Measurements from ENCODE around the gene RIPOR2. TPM values are rescaled to one million over a fixed set of nuclear protein-coding genes. Genes with fewer than 3 reads are reported as not detected.
"Not testable (repeated sequence)": the region's sequence is repeated elsewhere in the genome, so short reads cannot be mapped to it uniquely, and the experiment has no call there.

The RIPOR2 gene
- total RNA-seq, 2 donors from 2014 or later, result 296 to 364 TPM

DNA sequence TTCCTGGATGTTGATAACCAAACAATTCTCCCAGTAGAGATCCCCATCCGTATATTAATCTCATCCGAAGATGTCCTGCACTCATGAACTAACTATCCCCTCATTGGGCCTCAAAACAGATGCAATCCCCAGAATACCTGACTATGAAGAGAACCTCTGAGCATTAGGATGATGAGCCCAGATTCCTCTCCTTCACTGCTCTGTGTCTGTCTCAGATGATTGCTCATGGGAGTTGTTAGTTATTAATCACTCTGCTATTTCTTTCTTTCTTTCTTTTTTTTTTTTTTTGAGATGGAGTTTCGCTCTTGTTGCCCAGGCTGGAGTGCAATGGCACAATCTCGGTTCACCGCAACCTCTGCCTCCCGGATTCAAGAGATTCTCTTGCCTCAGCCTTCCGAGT is 12.5 kb upstream of the RIPOR2 start:
- ATAC-seq, result not testable (repeated sequence)

DNA sequence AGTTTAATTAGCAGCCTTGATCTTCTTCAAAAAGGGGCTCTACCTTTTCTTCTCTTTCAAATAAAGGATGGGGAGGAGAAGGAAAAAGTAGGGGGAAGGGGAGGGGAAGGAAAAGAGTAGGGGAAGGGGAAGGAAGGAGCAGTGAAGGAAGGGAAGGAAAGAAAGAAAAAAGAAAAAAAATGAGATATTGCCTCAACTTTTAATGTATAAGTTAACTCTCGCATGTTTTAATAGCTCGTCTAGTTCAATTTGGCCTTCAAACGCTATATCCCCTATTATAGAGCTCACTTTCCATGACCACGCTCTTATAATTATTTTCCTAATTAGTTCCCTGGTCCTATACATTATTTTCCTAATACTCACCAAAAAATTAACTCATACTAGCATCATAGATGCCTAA is 11.9 kb upstream of the RIPOR2 start:
- no peaks in the 10 kb centered on the region for H3K27me3 Mint-ChIP-seq
- ATAC-seq (no peak), DNase-seq (no peak)
- peaks cover 6% of the 10 kb centered on the region for H3K36me3 Mint-ChIP-seq (ENCODE audit: low read depth)
- H3K9me3 ChIP-seq (ENCODE audit: control insufficient read depth, low read length, poor library complexity, severe bottlenecking), result peaks cover 7% of the 10 kb centered on the region
- H3K4me1 Mint-ChIP-seq, result peaks cover 45% of the 10 kb centered on the region
- no peak overlapping the region for H3K4me3 Mint-ChIP-seq
- peak overlapping the region; percentile 91 for H3K27ac Mint-ChIP-seq

More for the DNA sequence above, 12.5 kb upstream of the RIPOR2 start:
- H3K27ac Mint-ChIP-seq, result peak overlapping the region; percentile 91
- not testable (repeated sequence) for H3K9me3 ChIP-seq (ENCODE audit: control insufficient read depth, low read length, poor library complexity, severe bottlenecking); H3K27me3 Mint-ChIP-seq; DNase-seq; H3K36me3 Mint-ChIP-seq (ENCODE audit: low read depth)
- H3K4me3 Mint-ChIP-seq, result peak overlapping the region; percentile 72
- peaks cover 46% of the 10 kb centered on the region for H3K4me1 Mint-ChIP-seq

DNA sequence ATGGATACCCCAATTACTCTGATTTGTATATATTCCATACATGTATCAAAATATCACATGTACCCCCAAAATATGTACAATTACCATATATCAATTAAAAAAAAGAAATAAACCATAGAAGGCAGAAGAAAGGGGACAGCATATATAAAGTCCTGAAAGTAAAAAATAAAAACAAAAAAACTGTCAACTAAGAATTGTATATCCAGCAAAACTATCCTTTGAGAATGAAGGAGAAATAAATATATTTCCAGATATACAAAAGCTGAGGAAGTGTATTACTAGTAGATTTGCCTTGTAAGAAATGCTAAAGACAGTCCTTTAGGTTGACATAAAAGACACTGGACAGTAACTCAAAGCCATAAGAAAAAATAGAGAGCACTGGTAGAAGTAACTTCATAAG is 9.3 kb upstream of the RIPOR2 start:
- peaks cover 34% of the 10 kb centered on the region for H3K4me1 Mint-ChIP-seq
- no peaks in the 10 kb centered on the region for H3K27me3 Mint-ChIP-seq
- ATAC-seq, result no peak
- no peak for DNase-seq
- no peak overlapping the region for H3K4me3 Mint-ChIP-seq
- peak overlapping the region; percentile 44 for H3K27ac Mint-ChIP-seq
- peaks cover 6% of the 10 kb centered on the region for H3K36me3 Mint-ChIP-seq (ENCODE audit: low read depth)
- peaks cover 7% of the 10 kb centered on the region for H3K9me3 ChIP-seq (ENCODE audit: control insufficient read depth, low read length, poor library complexity, severe bottlenecking)

DNA sequence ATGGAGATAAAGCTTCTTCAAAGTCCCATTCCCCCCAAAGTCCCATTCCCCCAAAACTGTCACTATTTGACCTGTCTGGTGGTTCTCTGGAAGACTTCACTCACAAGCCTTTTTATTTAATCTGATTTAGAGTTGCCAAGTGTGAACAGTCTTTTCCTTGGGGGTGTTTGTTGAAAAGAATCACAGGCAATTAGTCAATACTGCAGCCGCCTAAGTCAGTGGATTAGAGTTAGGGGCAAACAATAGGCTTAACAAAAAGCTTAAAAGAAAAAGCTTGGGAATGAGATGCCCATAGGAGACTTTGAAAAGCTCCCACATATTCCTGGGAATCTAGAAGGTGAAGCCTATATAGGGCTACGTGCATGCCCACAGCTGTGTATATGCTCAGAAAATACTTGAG is 8.0 kb upstream of the RIPOR2 start:
- Mint-ChIP-seq H3K4me1 (peaks cover 31% of the 10 kb centered on the region), H3K27ac (no peak overlapping the region), H3K36me3 (ENCODE audit: low read depth) (peaks cover 4% of the 10 kb centered on the region), H3K4me3 (no peak overlapping the region), H3K27me3 (no peaks in the 10 kb centered on the region)
- no peak for ATAC-seq
- peaks cover 7% of the 10 kb centered on the region for H3K9me3 ChIP-seq (ENCODE audit: control insufficient read depth, low read length, poor library complexity, severe bottlenecking)
- no peak for DNase-seq

DNA sequence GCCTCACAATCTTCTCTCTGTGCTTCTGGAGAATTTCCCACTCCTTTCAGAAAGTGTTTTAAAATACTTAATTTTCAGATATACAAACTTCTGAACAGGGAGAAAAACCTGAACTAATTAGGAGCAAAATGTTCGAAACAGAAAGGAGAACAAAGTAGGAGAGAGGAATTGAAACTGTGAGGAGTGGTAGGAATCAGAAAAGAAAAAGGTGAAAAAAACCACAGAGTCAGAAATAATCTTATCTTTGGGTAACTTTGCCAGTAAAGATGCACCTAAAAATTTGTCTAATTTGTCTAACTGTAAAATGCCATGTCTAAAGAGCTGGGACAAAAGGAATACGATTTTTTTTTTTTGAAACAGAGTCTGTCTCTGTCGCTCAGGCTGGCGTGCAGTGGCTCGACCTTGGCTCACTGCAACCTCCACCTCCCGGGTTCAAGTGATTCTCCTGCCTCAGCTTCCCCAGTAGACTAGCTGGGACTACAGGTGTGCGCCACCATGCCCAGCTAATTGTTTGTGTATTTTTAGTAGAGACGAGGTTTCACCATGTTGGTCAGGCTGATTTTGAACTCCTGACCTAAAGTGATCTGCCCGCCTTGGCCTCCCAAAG is 4.7 kb upstream of the RIPOR2 start:
- H3K27ac Mint-ChIP-seq, result peak overlapping the region; percentile 65
- DNase-seq, result no peak
- no peak overlapping the region for H3K4me3 Mint-ChIP-seq
- peaks cover 7% of the 10 kb centered on the region for H3K9me3 ChIP-seq (ENCODE audit: control insufficient read depth, low read length, poor library complexity, severe bottlenecking)
- H3K27me3 Mint-ChIP-seq, result no peaks in the 10 kb centered on the region
- H3K4me1 Mint-ChIP-seq, result peaks cover 47% of the 10 kb centered on the region
- H3K36me3 Mint-ChIP-seq (ENCODE audit: low read depth), result peaks cover 8% of the 10 kb centered on the region
- ATAC-seq, result no peak

DNA sequence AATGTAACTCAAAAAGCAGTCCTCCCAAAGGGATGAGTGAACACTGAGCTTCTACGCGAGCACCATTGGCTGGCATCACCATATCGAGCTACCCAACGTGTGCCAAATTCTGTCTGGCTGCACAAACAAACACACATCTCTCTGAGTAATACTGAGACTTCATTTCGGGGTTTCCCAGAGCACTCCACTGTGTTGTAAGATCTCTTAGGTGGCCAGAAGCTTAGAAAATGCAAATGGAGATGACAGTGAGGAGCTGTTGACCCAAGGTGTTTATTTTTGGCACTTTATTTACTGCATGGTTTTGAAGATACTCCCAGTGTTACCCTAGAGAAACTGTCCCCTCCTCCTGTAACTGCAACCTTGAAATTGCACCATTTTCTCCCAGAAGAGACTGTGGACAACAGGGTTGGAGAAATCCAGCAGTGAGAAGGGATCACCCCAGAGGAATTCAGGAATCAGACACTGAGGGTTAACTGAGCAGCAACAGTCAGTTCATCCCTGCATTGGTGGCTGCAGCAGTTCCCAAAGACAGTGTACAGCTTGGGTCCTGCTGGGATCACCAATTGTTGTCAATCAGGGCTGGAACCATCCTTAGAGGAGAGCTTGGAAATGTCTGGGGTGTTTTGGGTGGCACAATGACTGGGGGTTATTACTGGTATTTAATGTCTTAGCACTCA is 1.0 kb upstream of the RIPOR2 start:
- peak; percentile 83 for ATAC-seq
- peak in 2 of 3 donors; percentile 33 to 44 for DNase-seq
- Mint-ChIP-seq H3K27ac (peak overlapping the region; percentile 98), H3K27me3 (no peaks in the 10 kb centered on the region), H3K4me1 (peaks cover 52% of the 10 kb centered on the region), H3K36me3 (ENCODE audit: low read depth) (peaks cover 16% of the 10 kb centered on the region), H3K4me3 (peak overlapping the region; percentile 98)
- H3K9me3 ChIP-seq (ENCODE audit: control insufficient read depth, low read length, poor library complexity, severe bottlenecking), result no peaks in the 10 kb centered on the region

DNA sequence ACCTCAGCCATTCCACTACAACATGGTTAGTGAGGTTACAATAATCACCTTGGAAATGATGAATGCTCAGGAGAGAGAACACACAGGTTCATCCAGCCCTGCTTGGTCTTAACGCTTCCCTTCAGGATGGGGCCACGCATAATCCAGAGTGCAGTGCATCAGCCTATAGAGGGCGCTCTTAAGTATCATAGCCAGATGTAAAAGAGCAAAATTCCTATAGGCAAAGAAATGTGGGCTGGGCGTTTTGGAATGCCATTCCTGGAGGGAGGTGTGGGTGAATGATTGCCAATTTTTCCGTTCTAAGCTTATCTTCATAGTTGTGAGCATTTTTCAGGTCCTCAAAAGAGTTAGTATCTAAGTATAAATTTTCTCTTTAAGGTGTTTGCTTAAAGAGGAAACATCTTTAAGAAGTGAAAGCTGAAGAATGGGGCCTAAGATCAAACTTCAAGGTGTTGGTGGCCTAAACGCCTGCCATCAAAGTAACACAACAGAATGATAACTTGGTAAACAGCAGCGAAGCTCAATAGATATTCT is 1.8 kb downstream of the RIPOR2 start:
- H3K9me3 ChIP-seq (ENCODE audit: control insufficient read depth, low read length, poor library complexity, severe bottlenecking), result no peaks in the 10 kb centered on the region
- H3K4me1 Mint-ChIP-seq, result peaks cover 56% of the 10 kb centered on the region
- H3K4me3 Mint-ChIP-seq, result peak overlapping the region; percentile 98
- peaks cover 17% of the 10 kb centered on the region for H3K36me3 Mint-ChIP-seq (ENCODE audit: low read depth)
- H3K27ac Mint-ChIP-seq, result peak overlapping the region; percentile 98
- no peaks in the 10 kb centered on the region for H3K27me3 Mint-ChIP-seq
- DNase-seq (peak in 2 of 3 donors; percentile 28 to 33), ATAC-seq (peak; percentile 27)

DNA sequence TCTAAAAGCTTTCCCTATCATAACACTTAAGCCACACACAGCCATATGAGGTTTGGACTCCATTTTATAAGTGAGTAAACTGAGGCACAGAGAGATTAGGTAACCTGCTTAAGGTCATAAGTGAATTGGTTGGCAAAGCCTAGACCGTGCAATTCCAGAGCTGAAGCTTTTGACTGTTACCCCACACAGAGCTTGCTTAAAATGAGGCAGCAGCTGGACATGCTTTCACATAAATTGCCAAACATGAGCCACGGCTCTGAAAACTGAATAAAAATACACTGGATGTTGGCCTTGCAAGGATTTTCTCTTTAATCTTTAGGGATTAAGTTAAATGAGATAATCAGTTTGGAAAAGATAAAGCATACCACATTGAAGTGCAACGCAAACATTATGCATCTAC is 2.5 kb downstream of the RIPOR2 start:
- H3K27ac Mint-ChIP-seq, result peak overlapping the region; percentile 98
- DNase-seq, result no peak
- peaks cover 53% of the 10 kb centered on the region for H3K4me1 Mint-ChIP-seq
- no peaks in the 10 kb centered on the region for H3K27me3 Mint-ChIP-seq
- H3K36me3 Mint-ChIP-seq (ENCODE audit: low read depth), result peaks cover 17% of the 10 kb centered on the region
- ATAC-seq, result no peak
- peak overlapping the region; percentile 98 for H3K4me3 Mint-ChIP-seq
- no peaks in the 10 kb centered on the region for H3K9me3 ChIP-seq (ENCODE audit: control insufficient read depth, low read length, poor library complexity, severe bottlenecking)

DNA sequence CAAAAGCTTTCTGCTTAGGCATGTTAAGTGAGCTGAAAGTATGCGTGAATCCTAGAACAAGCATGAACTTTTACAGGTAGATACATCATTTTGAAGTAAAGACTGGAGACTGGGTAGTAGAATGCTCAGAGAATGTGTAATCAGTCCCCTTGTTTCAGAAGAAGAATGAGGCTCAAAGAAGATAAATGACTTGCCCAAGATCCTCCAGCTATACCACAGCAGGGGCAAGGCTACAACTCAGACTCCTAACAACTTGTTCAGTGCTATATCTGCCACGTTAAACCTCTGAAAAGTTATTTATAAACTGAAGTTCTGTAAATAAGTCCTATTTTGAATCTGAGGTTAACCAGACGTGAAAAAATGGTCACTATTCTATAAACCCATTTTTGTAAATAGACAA is 2.9 kb downstream of the RIPOR2 start:
- Mint-ChIP-seq H3K27ac (peak overlapping the region; percentile 98), H3K4me1 (peaks cover 51% of the 10 kb centered on the region), H3K27me3 (no peaks in the 10 kb centered on the region), H3K4me3 (peak overlapping the region; percentile 98), H3K36me3 (ENCODE audit: low read depth) (peaks cover 17% of the 10 kb centered on the region)
- H3K9me3 ChIP-seq (ENCODE audit: control insufficient read depth, low read length, poor library complexity, severe bottlenecking), result no peaks in the 10 kb centered on the region
- ATAC-seq, result no peak
- DNase-seq, result no peak

DNA sequence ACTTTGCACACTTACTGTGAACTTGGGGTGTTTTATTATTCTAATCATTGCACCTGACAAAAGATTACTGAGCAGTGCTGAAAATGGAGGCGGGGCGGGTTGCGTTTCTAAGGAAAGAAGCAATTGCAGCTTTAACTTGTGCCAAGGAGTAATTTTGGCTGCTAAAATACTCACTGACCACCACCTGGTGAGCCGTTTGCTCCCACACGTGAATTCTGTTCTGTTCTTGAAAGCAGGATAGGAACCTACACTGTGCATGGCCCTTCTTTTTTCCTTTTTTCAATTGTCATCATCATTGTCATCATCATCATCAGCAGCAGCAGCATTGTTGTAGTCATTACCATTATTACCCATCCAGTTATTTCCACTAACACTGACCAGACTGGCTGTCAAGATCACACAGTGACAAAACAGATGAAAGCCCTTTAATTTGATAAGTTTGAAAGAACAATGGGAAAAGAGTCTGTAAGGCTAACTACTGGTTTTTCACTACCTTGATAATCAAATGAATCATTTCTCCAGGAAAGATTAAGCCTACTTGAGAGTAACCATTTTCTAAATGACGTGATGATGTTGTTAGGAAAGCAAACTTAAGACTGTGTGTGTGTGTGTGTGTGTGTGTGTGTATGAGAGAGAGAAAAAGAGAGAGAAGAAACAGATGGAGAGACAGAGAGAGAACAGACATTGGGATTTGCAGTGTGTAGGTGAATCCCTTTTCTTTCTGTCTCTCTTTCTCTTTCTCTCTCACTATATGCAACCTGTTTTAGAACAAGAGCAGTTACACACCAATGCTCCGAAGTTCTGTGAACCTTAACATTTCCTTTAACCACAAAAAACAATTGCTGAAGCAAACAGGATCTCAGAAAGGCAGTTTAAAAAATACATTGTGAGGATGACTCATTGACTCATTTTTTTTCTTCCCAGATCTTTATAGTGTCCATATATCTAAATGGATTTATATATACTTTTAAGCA is 3.8 kb downstream of the RIPOR2 start:
- peak overlapping the region; percentile 98 for H3K27ac Mint-ChIP-seq
- no peaks in the 10 kb centered on the region for H3K27me3 Mint-ChIP-seq
- no peaks in the 10 kb centered on the region for H3K9me3 ChIP-seq (ENCODE audit: control insufficient read depth, low read length, poor library complexity, severe bottlenecking)
- H3K4me3 Mint-ChIP-seq, result peak overlapping the region; percentile 98
- peaks cover 52% of the 10 kb centered on the region for H3K4me1 Mint-ChIP-seq
- H3K36me3 Mint-ChIP-seq (ENCODE audit: low read depth), result peaks cover 22% of the 10 kb centered on the region
- DNase-seq, result no peak
- peak; percentile 7 for ATAC-seq

DNA sequence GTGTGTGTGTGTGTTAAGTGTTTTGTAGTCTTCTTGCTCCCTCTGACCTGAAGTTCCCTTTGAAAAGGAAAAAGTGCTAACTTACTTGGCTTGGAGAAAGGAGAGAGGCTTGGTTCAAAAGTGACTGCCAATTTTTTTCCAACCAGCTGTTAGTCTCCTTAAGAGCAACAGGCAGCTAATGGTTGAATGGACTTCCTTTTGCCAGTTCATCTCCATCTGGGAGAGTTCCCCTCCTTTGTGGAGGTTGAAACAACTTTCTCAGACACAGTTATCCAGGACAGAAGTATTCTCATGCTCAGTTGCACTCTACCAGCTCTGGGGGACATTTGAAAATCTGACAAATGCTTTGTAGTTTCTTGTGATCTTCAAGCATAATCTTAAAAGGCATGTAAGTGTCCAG is 4.5 kb downstream of the RIPOR2 start:
- Mint-ChIP-seq H3K4me1 (peaks cover 49% of the 10 kb centered on the region), H3K4me3 (peak overlapping the region; percentile 98), H3K27ac (peak overlapping the region; percentile 98), H3K27me3 (no peaks in the 10 kb centered on the region), H3K36me3 (ENCODE audit: low read depth) (peaks cover 22% of the 10 kb centered on the region)
- H3K9me3 ChIP-seq (ENCODE audit: control insufficient read depth, low read length, poor library complexity, severe bottlenecking), result no peaks in the 10 kb centered on the region
- no peak for ATAC-seq
- no peak for DNase-seq

DNA sequence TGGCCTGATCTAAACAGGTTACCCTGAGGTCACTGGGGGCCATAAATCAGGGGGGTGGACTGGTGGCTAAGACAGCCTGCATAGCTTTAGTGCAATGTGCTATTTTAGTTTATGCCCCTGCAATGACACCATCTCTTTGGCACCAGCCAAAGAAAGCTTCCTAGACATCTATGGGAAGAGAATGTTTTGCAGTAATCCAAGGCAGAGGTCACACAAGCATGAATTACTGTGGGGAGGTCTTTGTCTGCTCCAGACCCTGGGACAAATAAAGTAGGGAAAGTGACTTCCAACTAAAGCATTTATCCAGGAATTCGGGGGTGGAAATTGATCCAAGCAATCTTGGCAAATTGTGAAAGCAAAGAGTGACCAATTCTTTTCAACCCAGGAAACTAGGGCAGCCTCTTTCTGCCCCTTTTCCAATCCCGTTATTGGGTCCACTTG is 5.3 kb downstream of the RIPOR2 start:
- peak overlapping the region; percentile 98 for H3K27ac Mint-ChIP-seq
- peaks cover 20% of the 10 kb centered on the region for H3K36me3 Mint-ChIP-seq (ENCODE audit: low read depth)
- no peaks in the 10 kb centered on the region for H3K9me3 ChIP-seq (ENCODE audit: control insufficient read depth, low read length, poor library complexity, severe bottlenecking)
- H3K4me3 Mint-ChIP-seq, result peak overlapping the region; percentile 98
- ATAC-seq, result no peak
- H3K27me3 Mint-ChIP-seq, result no peaks in the 10 kb centered on the region
- peaks cover 48% of the 10 kb centered on the region for H3K4me1 Mint-ChIP-seq
- no peak for DNase-seq

DNA sequence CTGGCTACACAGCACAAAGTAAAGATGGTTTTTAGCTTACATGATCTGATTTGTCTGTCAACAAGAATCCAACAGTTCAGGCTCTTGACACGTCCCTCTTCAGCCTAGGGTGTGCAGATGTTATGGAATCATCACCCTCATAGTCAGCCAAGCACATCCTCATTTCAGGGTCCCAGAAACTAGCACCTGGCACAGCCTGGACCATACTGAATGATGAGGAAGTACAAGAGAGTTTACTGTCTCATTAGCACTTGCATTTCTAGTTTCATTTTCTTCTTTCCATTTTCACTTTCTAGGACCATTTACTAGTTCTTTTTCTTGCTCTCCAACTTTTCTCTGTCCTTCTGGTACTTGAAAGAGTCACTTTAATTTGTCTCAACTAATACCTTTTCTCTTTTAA is 6.5 kb downstream of the RIPOR2 start:
- Mint-ChIP-seq H3K4me3 (peak overlapping the region; percentile 98), H3K27ac (peak overlapping the region; percentile 98), H3K27me3 (no peaks in the 10 kb centered on the region), H3K4me1 (peaks cover 56% of the 10 kb centered on the region), H3K36me3 (ENCODE audit: low read depth) (peaks cover 15% of the 10 kb centered on the region)
- ATAC-seq (no peak), DNase-seq (no peak)
- no peaks in the 10 kb centered on the region for H3K9me3 ChIP-seq (ENCODE audit: control insufficient read depth, low read length, poor library complexity, severe bottlenecking)

All from T-helper 17 cell (primary cell).